Stimulated activated naive CD8-positive, alpha-beta T cell treated with anti-CD3 and anti-CD28 coated beads, Interleukin-15, Interleukin-2, amounts not matched to agents 100 ng/mL and 50 ng/mL, for 24 hours (primary cell): ENCODE measurements around the gene SPANXB1.
"Not testable (repeated sequence)": the region's sequence is repeated elsewhere in the genome, so short reads cannot be mapped to it uniquely, and the experiment has no call there.

Source experiments
- H3K27ac Mint-ChIP-seq: one replicate; pipeline ENCODE4 v1.8.0; 2021; ENCODE audit warnings: mild to moderate bottlenecking, mixed read lengths
- H3K27me3 Mint-ChIP-seq: one replicate; pipeline ENCODE4 v1.8.0; 2021; ENCODE audit warnings: mixed read lengths
- H3K36me3 Mint-ChIP-seq: one replicate; pipeline ENCODE4 v1.8.0; 2021; ENCODE audit warnings: low read depth, mixed read lengths
- H3K4me1 Mint-ChIP-seq: one replicate; pipeline ENCODE4 v1.8.0; 2021; ENCODE audit warnings: low read depth, mixed read lengths
- H3K4me3 Mint-ChIP-seq: one replicate; pipeline ENCODE4 v1.8.0; 2021; ENCODE audit warnings: mild to moderate bottlenecking, mixed read lengths
- H3K9me3 Mint-ChIP-seq: one replicate; pipeline ENCODE4 v1.8.0; 2021; ENCODE audit warnings: mixed read lengths

SPANXB1 gene, protein sequence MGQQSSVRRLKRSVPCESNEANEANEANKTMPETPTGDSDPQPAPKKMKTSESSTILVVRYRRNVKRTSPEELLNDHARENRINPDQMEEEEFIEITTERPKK

DNA sequence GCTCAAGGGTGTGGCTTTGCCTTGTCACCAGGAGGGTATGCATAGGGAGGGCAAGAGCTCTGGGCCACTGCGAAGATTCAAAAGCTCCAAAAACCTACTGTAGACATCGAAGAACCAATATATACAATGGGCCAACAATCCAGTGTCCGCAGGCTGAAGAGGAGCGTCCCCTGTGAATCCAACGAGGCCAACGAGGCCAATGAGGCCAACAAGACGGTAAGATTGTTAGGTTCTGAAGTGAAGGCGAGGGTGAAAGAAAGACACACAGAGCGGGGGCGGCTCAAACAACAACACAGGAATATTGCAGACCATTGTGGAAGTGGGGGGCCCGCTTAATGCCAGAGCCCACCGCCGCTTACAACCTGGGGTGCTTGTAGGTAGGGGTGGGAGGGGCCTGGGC is at the start of gene SPANXB1:
TSS of gene SPANXB1 (plus strand) at position 27 of the 400 bp plus-strand sequence. CDS start at position 127, 100 bp downstream.
- not testable (repeated sequence) for H3K27me3 Mint-ChIP-seq, H3K9me3 Mint-ChIP-seq, H3K4me3 Mint-ChIP-seq, H3K36me3 Mint-ChIP-seq, H3K4me1 Mint-ChIP-seq, H3K27ac Mint-ChIP-seq

DNA sequence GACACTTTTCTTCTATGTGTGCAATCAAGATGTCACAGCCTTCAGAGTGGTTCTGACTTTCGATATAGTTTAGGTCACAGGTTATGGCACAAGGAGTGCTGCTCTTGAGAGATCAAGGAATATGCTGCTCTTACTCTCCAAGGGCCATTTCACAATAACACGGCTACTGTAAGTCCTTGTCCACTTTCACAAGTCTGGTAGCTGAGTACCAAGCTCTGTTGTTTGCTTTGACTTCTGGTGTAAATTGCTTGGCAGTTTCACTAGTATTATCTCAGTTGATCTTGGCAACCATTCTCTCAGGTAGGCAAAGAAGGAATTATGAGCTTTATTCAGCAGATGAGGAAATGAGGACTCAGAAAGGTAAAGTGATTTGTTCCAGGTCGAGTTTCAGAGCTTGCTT is 35.4 kb upstream of the SPANXB1 start:
- H3K9me3 Mint-ChIP-seq: no peaks in the 10 kb centered on the region
- no peak overlapping the region for H3K27ac Mint-ChIP-seq
- no peaks in the 10 kb centered on the region for H3K36me3 Mint-ChIP-seq
- H3K4me3 Mint-ChIP-seq: no peak overlapping the region
- no peaks in the 10 kb centered on the region for H3K4me1 Mint-ChIP-seq
- H3K27me3 Mint-ChIP-seq: no peaks in the 10 kb centered on the region

DNA sequence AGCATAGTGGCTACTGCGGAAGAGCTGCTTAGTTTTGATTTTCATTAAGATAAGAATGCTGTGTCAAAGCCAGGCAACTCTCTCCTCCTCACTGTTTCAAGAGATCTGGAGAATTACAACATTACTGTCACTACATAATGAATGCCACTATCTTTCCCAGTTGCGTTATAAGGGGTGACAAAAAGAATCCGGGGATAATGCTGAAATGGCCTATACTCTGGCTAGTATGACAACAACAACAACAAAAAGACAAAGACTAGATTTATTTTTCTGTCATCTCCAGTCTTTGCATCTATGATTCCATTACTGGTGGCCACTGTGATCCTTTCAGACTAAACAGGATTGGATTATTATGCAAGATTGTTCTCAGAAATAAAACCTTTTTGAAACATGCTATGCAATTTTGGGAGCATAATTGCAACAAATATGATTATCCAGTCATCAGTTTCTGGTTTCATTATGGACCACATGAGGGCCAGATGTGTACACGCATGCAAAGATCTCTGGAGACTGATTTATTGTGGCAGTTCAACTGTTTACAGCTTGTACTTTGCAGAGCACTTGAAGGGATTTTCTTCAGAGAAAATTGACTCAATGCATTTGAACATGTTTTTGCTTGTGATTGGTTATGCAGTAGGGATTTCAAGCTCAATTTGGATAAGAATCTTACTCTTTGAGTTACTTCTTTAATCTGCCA is 31.1 kb upstream of the SPANXB1 start:
- H3K9me3 Mint-ChIP-seq: no peaks in the 10 kb centered on the region
- no peaks in the 10 kb centered on the region for H3K4me1 Mint-ChIP-seq
- no peaks in the 10 kb centered on the region for H3K36me3 Mint-ChIP-seq
- no peaks in the 10 kb centered on the region for H3K27me3 Mint-ChIP-seq
- no peak overlapping the region for H3K27ac Mint-ChIP-seq
- H3K4me3 Mint-ChIP-seq: no peak overlapping the region

DNA sequence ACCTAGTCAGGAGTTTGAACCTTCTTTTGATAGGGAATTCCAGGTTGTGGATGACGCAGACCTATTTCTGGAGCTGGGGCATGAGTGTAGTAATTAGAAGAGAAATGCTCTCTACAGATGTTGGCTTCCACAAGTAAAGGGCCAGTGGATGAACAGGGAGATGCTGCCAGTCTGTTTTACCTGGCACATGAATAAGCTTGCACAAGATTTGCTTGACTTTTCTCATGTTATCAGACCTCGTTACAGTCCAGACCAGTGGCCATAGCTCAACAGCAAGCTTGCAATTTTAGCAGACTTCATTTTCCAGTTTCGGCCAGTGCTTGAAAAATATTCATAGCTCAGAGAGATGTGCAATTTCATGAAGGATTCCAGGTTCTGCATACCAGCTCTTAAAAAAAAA is 26.9 kb upstream of the SPANXB1 start:
- Mint-ChIP-seq H3K4me3 (no peak overlapping the region), H3K36me3 (no peaks in the 10 kb centered on the region), H3K9me3 (no peaks in the 10 kb centered on the region), H3K27me3 (no peaks in the 10 kb centered on the region), H3K27ac (no peak overlapping the region), H3K4me1 (no peaks in the 10 kb centered on the region)

DNA sequence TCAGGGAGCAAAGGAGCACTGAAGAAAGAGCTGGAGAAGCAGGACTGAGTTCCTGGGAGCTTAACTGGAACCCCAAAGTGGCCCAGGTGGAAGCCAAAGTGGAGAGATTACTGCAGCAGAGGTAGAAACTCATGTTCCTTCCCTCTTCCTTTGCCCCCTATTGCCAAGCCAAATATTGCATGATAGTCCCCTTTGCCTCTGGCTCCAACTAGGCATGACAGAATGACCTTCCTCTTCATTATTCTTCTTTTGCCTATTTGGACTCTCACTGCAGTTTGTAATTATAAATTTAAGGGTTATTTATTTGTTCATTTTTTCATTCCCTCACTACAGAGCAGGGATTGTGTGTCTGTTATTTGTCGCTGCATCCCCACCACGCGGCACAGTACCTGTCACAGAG is 22.1 kb upstream of the SPANXB1 start:
- Mint-ChIP-seq H3K36me3 (no peaks in the 10 kb centered on the region), H3K4me1 (no peaks in the 10 kb centered on the region), H3K27me3 (no peaks in the 10 kb centered on the region), H3K9me3 (no peaks in the 10 kb centered on the region), H3K27ac (no peak overlapping the region), H3K4me3 (no peak overlapping the region)

DNA sequence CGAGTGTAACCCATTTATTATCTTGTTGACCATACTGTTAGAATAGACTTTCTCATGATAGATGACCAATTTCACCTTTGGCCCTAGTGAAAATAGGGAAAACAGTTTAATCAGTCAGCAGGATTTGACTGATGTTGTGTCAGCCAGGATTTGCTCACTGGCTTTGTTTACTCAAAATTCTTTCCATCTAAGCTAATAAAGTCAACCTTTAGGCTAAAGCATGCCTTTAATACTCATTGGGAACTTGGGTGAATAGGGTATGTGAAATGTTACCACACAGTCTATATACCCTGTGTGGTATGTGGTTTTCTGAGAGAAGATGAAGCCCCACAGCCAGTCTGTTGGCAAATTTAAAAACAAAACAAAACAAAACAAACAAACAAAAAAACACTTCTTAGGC is 18.7 kb upstream of the SPANXB1 start:
- Mint-ChIP-seq H3K36me3 (no peaks in the 10 kb centered on the region), H3K9me3 (no peaks in the 10 kb centered on the region), H3K4me1 (no peaks in the 10 kb centered on the region), H3K27me3 (no peaks in the 10 kb centered on the region), H3K27ac (no peak overlapping the region), H3K4me3 (no peak overlapping the region)

DNA sequence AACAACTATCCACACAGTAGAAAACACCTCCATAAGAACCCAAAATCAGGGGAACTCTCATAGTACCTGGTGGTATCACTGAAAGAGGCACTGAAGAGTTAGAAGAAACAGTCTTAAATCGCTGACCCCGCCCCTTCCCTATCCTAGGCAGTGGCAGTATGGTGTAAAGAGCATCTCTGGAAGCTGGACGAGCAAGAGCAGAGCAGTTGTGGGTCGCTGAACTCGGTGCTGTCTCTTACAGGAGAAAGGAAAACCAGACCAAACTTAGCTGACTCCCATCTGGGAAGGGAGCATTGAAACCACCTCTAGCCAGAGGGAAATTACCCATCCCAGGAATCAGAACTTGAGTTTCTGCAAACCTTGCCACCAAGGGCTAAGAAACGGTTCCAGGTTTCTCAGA is 2.8 kb downstream of the SPANXB1 start:
- not testable (repeated sequence) for H3K4me3 Mint-ChIP-seq, H3K27me3 Mint-ChIP-seq, H3K36me3 Mint-ChIP-seq, H3K9me3 Mint-ChIP-seq, H3K4me1 Mint-ChIP-seq, H3K27ac Mint-ChIP-seq

DNA sequence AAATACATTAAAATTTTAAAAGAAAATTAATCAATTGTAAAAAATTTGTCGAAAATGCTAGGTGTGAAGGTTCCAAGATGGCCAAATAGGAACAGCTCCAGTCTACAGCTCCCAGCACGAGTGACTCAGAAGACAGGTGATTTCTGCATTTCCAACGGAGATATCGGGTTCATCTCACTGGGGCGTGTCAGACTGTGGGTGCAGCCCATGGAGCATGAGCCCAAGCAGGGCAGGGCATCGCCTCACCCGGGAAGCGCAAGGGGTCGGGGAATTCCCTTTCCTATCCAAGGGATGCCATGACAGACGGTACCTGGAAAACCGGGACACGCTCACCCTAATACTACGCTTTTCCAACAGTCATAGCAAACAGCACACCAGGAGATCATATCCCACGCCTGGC is 41.9 kb downstream of the SPANXB1 start:
- not testable (repeated sequence) for H3K4me3 Mint-ChIP-seq, H3K27me3 Mint-ChIP-seq, H3K9me3 Mint-ChIP-seq, H3K36me3 Mint-ChIP-seq, H3K27ac Mint-ChIP-seq, H3K4me1 Mint-ChIP-seq

DNA sequence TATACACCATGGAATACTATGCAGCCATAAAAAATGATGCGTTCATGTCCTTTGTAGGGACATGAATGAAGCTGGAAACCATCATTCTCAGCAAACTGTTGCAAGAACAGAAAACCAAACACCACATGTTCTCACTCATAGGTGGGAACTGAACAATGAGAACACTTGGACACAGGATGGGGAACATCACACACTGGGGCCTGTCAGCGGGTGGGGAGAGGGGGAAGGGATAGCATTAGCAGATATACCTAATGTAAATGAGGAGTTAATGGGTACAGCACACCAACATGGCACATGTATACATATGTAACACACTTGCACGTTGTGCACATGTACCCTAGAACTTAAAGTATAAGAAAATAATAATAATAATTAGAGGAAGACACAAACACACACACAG is 47.5 kb downstream of the SPANXB1 start:
- H3K9me3 Mint-ChIP-seq, H3K27me3 Mint-ChIP-seq, H3K4me3 Mint-ChIP-seq, H3K27ac Mint-ChIP-seq, H3K36me3 Mint-ChIP-seq, H3K4me1 Mint-ChIP-seq: not testable (repeated sequence)

DNA sequence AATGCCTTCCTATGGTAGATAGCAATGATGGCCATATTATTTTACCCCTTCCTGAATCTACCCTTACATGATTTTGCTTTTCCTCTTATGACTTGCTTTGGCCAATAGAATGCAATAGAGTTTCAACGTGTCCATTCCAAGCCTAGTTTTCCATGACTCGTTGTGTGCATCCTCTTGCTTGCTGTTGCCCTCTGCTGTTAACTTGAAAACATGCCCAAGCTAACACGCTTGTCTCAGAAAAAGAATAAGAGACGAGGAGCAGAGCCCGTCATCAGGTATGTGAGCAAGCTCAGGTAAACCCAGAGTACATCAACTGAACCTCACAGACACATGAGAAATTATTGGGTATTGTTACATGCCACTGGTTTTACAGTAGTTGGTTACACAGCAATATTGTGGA is 49.7 kb downstream of the SPANXB1 start:
- H3K27ac Mint-ChIP-seq, H3K9me3 Mint-ChIP-seq, H3K4me1 Mint-ChIP-seq, H3K36me3 Mint-ChIP-seq, H3K27me3 Mint-ChIP-seq, H3K4me3 Mint-ChIP-seq: not testable (repeated sequence)
